GM12878 (cell line): ENCODE data around the gene FAM222A.

ENCODE experiments used
- CHD1 ChIP-seq: IDR thresholded peaks from 2 replicates; pipeline ENCODE4 v1.6.1; 2012; ENCODE audit warnings: low read depth, low read length, improper control_type of control experiment
- CUX1 ChIP-seq: IDR thresholded peaks from 2 replicates; pipeline ENCODE4 v1.6.1; 2012; ENCODE audit warnings: improper control_type of control experiment, low read depth, low read length; ENCODE audit not compliant: insufficient replicate concordance
- MXI1 ChIP-seq: fragments of 150-350 bp; IDR thresholded peaks from 2 replicates; pipeline ENCODE4 v1.6.1; 2011; ENCODE audit warnings: low read depth, mild to moderate bottlenecking, inconsistent platforms, low read length, improper control_type of control experiment
- PAX8 ChIP-seq: fragments of 450-650 bp; IDR thresholded peaks from 2 replicates; pipeline ENCODE4 v1.6.1; 2017; ENCODE audit warnings: mild to moderate bottlenecking, moderate library complexity
- PML ChIP-seq: IDR thresholded peaks from 2 replicates; pipeline ENCODE4 v1.6.1; 2012; ENCODE audit warnings: low read length, inconsistent platforms
- POLR2A ChIP-seq: IDR thresholded peaks from 2 replicates; pipeline ENCODE4 v1.6.1; 2011; ENCODE audit warnings: low read depth, mild to moderate bottlenecking, low read length
- PRDM15 ChIP-seq: fragments of 450-650 bp; formaldehyde crosslinking; IDR thresholded peaks from 2 replicates; pipeline ENCODE4 v1.4.0; 2020; ENCODE audit warnings: mild to moderate bottlenecking, moderate library complexity
- REST ChIP-seq: IDR thresholded peaks from 2 replicates; pipeline ENCODE4 v1.6.1; 2012; ENCODE audit warnings: mild to moderate bottlenecking, low read depth, low read length
- SMARCA5 ChIP-seq: fragments of 450-650 bp; IDR thresholded peaks from 2 replicates; pipeline ENCODE4 v1.6.1; 2017; ENCODE audit warnings: mild to moderate bottlenecking
- TCF7 ChIP-seq: IDR thresholded peaks from 2 replicates; pipeline ENCODE4 v1.6.1; 2014; ENCODE audit warnings: antibody characterized with exemption, borderline replicate concordance
- ZNF274 ChIP-seq: IDR thresholded peaks from one replicate; pipeline ENCODE4 v1.8.0; 2011; ENCODE audit not compliant: insufficient read length, insufficient read depth
- ZSCAN29 ChIP-seq: fragments of 450-650 bp; IDR thresholded peaks from 2 replicates; pipeline ENCODE4 v1.6.1; 2017; ENCODE audit warnings: mild to moderate bottlenecking, moderate library complexity
- TF ChIP-seq, protein P1 (sequence below), 3 experiments: IDR thresholded peaks in 2 of 3; conservative IDR thresholded peaks in 1 of 3; 2 replicates each; pipeline ENCODE4 v1.5.1; 2011; ENCODE audit warnings: low read depth in 3 of 3, low read length in 3 of 3, mild to moderate bottlenecking in 3 of 3, control low read depth in 2 of 3, moderate library complexity in 2 of 3, inconsistent platforms in 1 of 3, mixed read lengths in 1 of 3; ENCODE audit not compliant: control insufficient read depth in 2 of 3, insufficient read depth in 1 of 3; ENCODE audit errors: extremely low read depth in 1 of 3

GRCh38 chr12:109738878-109739665 lies 25.4 kb downstream of the FAM222A start:
- TF ChIP-seq, protein P1, sequence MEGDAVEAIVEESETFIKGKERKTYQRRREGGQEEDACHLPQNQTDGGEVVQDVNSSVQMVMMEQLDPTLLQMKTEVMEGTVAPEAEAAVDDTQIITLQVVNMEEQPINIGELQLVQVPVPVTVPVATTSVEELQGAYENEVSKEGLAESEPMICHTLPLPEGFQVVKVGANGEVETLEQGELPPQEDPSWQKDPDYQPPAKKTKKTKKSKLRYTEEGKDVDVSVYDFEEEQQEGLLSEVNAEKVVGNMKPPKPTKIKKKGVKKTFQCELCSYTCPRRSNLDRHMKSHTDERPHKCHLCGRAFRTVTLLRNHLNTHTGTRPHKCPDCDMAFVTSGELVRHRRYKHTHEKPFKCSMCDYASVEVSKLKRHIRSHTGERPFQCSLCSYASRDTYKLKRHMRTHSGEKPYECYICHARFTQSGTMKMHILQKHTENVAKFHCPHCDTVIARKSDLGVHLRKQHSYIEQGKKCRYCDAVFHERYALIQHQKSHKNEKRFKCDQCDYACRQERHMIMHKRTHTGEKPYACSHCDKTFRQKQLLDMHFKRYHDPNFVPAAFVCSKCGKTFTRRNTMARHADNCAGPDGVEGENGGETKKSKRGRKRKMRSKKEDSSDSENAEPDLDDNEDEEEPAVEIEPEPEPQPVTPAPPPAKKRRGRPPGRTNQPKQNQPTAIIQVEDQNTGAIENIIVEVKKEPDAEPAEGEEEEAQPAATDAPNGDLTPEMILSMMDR (IDR thresholded peaks at IDR 0.05 in 2 of 3, conservative IDR thresholded peaks at IDR 0.05 in 1 of 3; ENCODE audit: control insufficient read depth in 2 of 3, extremely low read depth in 1 of 3, insufficient read depth in 1 of 3, low read depth in 3 of 3, low read length in 3 of 3): no peak
- TF ChIP-seq ZSCAN29: no peak
- no peak for TF ChIP-seq CHD1
- TF ChIP-seq REST: no peak
- TF ChIP-seq ZNF274: no peak
- TF ChIP-seq CUX1: no peak
- TF ChIP-seq MXI1: no peak
- TF ChIP-seq PRDM15 (CRISPR knock-in tag): no peak
- no peak for TF ChIP-seq PML
- no peak for TF ChIP-seq TCF7
- no peak for TF ChIP-seq POLR2A
- TF ChIP-seq SMARCA5: no peak
- no peak for TF ChIP-seq PAX8
